Measurements from ENCODE around the gene PAPLN. TPM values are rescaled to one million over a fixed set of nuclear protein-coding genes. Genes with fewer than 3 reads are reported as not detected.
"Not testable (repeated sequence)": the region's sequence is repeated elsewhere in the genome, so short reads cannot be mapped to it uniquely, and the experiment has no call there.

Gene PAPLN
- total and polyA plus RNA-seq, 11 donors, result 0.30 to 10.3 (median 1.4) TPM

- DNase-seq (no peak), ATAC-seq (no peak)
- TF ChIP-seq POLR2A (IDR thresholded peaks at IDR 0.05) (no peak), CTCF (IDR thresholded peaks at IDR 0.05) (no peak)
- H3K4me1 ChIP-seq, result peaks cover 0 to 30% (median 8%) of the 10 kb centered on the region in 12 donors
- WGBS, 4 donors, result 89 to 99% (median 97%) methylated on average over 3 of the region's 3 CpGs
- H3K27ac ChIP-seq, result no peak overlapping the region
- no peaks in the 10 kb centered on the region for H3K36me3 ChIP-seq
- intact Hi-C loops (cut with DNase I), result no loop called here
- H3K4me3 ChIP-seq, result no peak overlapping the region
- H3K9me3 ChIP-seq, result no peaks in the 10 kb centered on the region
- no peaks in the 10 kb centered on the region for H3K27me3 ChIP-seq
Observed at GRCh38 chr14:73307261-73307660, 70.0 kb downstream of the PAPLN start.

GRCh38 chr14:73309207-73309606 lies 71.9 kb downstream of the PAPLN start:
- 92 to 100% (median 97%) methylated on average over 1 of the region's 1 CpG for WGBS, 4 donors
- H3K27me3 ChIP-seq; H3K9me3 ChIP-seq; H3K27ac ChIP-seq; DNase-seq; H3K36me3 ChIP-seq; ATAC-seq; intact Hi-C loops (cut with DNase I); H3K4me3 ChIP-seq: not testable (repeated sequence)
- peaks cover 0 to 23% (median 7%) of the 10 kb centered on the region in 12 donors for H3K4me1 ChIP-seq

- no peak for DNase-seq
- no peak overlapping the region for H3K4me3 ChIP-seq
- no peaks in the 10 kb centered on the region for H3K9me3 ChIP-seq
- WGBS, 4 donors, result 84 to 87% (median 86%) methylated on average over 2 of the region's 2 CpGs
- H3K4me1 ChIP-seq, result peaks cover 0 to 22% (median 7%) of the 10 kb centered on the region in 12 donors
- TF ChIP-seq POLR2A (IDR thresholded peaks at IDR 0.05) (no peak), CTCF (IDR thresholded peaks at IDR 0.05) (no peak)
- H3K27me3 ChIP-seq, result no peaks in the 10 kb centered on the region
- ATAC-seq, result no peak
- intact Hi-C loops (cut with DNase I), result loop anchor here in 1 of 10 donors (5.0 kb wide), 1 partner anchor 161 kb away; no protein-coding TSS in a partner anchor
- H3K27ac ChIP-seq, result peak overlapping the region in 3 of 12 donors; percentile 6 to 60 (median 26)
- peaks cover 0 to 8% (median 0%) of the 10 kb centered on the region in 9 donors for H3K36me3 ChIP-seq
Observed at GRCh38 chr14:73311708-73312030, 74.4 kb downstream of the PAPLN start.

- WGBS, 4 donors, result 66 to 80% (median 76%) methylated on average over 3 of the region's 3 CpGs
- H3K4me3 ChIP-seq, result no peak overlapping the region
- no peak for ATAC-seq
Observed at GRCh38 chr14:73312687-73313086, 75.4 kb downstream of the PAPLN start.

More at GRCh38 chr14:73312687-73313086, 75.4 kb downstream of the PAPLN start:
- H3K27ac ChIP-seq, result no peak overlapping the region
- peaks cover 0 to 22% (median 7%) of the 10 kb centered on the region in 12 donors for H3K4me1 ChIP-seq
- no peaks in the 10 kb centered on the region for H3K9me3 ChIP-seq
- H3K36me3 ChIP-seq, result peaks cover 0 to 8% (median 0%) of the 10 kb centered on the region in 9 donors
- intact Hi-C loops (cut with DNase I), result loop anchor here in 1 of 10 donors (5.0 kb wide), 1 partner anchor 160 kb away; no protein-coding TSS in a partner anchor
- DNase-seq, result no peak
- H3K27me3 ChIP-seq, result no peaks in the 10 kb centered on the region
- no peak for TF ChIP-seq POLR2A (IDR thresholded peaks at IDR 0.05)
- TF ChIP-seq CTCF (IDR thresholded peaks at IDR 0.05), result no peak
